ENCODE data around the gene GRK4. TPM values are rescaled to one million over a fixed set of nuclear protein-coding genes. Genes with fewer than 3 reads are reported as not detected.

The GRK4 gene
- total RNA-seq, 1 experiment from 2014 or later, result 4.4 TPM

GRCh38 chr4:3067473-3068001, 104.2 kb downstream of the GRK4 start:
- DNase-seq (ENCODE audit: low read depth), result no peak

GRCh38 chr4:3069661-3070199, 106.4 kb downstream of the GRK4 start:
- no peak for DNase-seq (ENCODE audit: low read depth)

- DNase-seq (ENCODE audit: low read depth), result peak; percentile 65
Measured at GRCh38 chr4:3070709-3071500, 107.5 kb downstream of the GRK4 start.

GRCh38 chr4:3071811-3072210, 108.4 kb downstream of the GRK4 start:
- DNase-seq (ENCODE audit: low read depth), result no peak

GRCh38 chr4:3073158-3074077, 110.0 kb downstream of the GRK4 start:
- DNase-seq (ENCODE audit: low read depth), result peak; percentile 27

- DNase-seq (ENCODE audit: low read depth), result peak; percentile 89
Measured at GRCh38 chr4:3074078-3074845, 110.9 kb downstream of the GRK4 start, which contains the start of the genes HTT and HTT-AS. Gene HTT (plus strand): TSS chr4:3074681. CDS start chr4:3074826, 145 bp downstream. Gene HTT-AS (minus strand): TSS chr4:3074538.

- peak; percentile 62 for DNase-seq (ENCODE audit: low read depth)
Measured at GRCh38 chr4:3074846-3075651, 111.7 kb downstream of the GRK4 start.

- DNase-seq (ENCODE audit: low read depth), result no peak
Measured at GRCh38 chr4:3075652-3075981, 112.2 kb downstream of the GRK4 start.

GRCh38 chr4:3077796-3078195, 114.4 kb downstream of the GRK4 start:
- DNase-seq (ENCODE audit: low read depth), result no peak

GRCh38 chr4:3079694-3080123, 116.3 kb downstream of the GRK4 start:
- no peak for DNase-seq (ENCODE audit: low read depth)

GRCh38 chr4:3082925-3083515, 119.6 kb downstream of the GRK4 start:
- DNase-seq (ENCODE audit: low read depth), result no peak

- DNase-seq (ENCODE audit: low read depth), result no peak
Measured at GRCh38 chr4:3083732-3084131, 120.4 kb downstream of the GRK4 start.

GRCh38 chr4:3085948-3086670, 122.7 kb downstream of the GRK4 start:
- no peak for DNase-seq (ENCODE audit: low read depth)

GRCh38 chr4:3087115-3087797, 123.9 kb downstream of the GRK4 start:
- DNase-seq (ENCODE audit: low read depth), result no peak
